A673 (cell line): Measurements from ENCODE around the gene CREB5. TPM values are rescaled to one million over a fixed set of nuclear protein-coding genes. Genes with fewer than 3 reads are reported as not detected.

Experiments used
- BruUV-seq: library from RNA; stranded (reverse); fragments of 400-500 nt; replicated peaks from 2 replicates; lab custom pipeline; 2021; lab: Mats Ljungman, UMichigan
- CTCF ChIA-PET: fragments of 300-600 bp; sonication (Branson Sonifier 250); formaldehyde crosslinking; loops from one replicate; lab custom pipeline; 2022; ENCODE audit warnings: antibody characterized with exemption; lab: Charles Lee
- POLR2A ChIA-PET: fragments of 300-600 bp; sonication (Branson Sonifier 250); formaldehyde crosslinking; loops from one replicate; lab custom pipeline; 2022; ENCODE audit warnings: antibody characterized with exemption; ENCODE audit not compliant: low non-redundant PET; lab: Charles Lee
- DNase-seq: peaks from one replicate; pipeline ENCODE4 v3.0.0-alpha.2; 2015; ENCODE audit warnings: low spot score
- H3K27ac ChIP-seq: fragments of 200-600 bp; sonication (generic); 2 replicates; pipeline ENCODE4 v1.5.1; 2016; ENCODE audit warnings: mixed run types, low read depth, mild to moderate bottlenecking, mixed read lengths, antibody characterized with exemption, low read length; ENCODE audit not compliant: poor library complexity, severe bottlenecking
- H3K27me3 ChIP-seq: fragments of 200-600 bp; sonication (generic); replicated peaks from 2 replicates; pipeline ENCODE4 v1.6.1; 2017; ENCODE audit warnings: mixed run types, low read depth, mild to moderate bottlenecking, mixed read lengths, antibody characterized with exemption, low read length; ENCODE audit not compliant: insufficient read depth, poor library complexity
- H3K36me3 ChIP-seq: fragments of 200-600 bp; sonication (generic); 2 replicates; pipeline ENCODE4 v1.6.1; 2016; ENCODE audit warnings: mixed run types, mild to moderate bottlenecking, mixed read lengths, antibody characterized with exemption, low read length; ENCODE audit not compliant: insufficient read depth, poor library complexity, severe bottlenecking
- H3K4me1 ChIP-seq: fragments of 200-600 bp; sonication (generic); 2 replicates; pipeline ENCODE4 v1.6.1; 2017; ENCODE audit warnings: mixed run types, mild to moderate bottlenecking, mixed read lengths, antibody characterized with exemption, low read length; ENCODE audit not compliant: insufficient read depth, poor library complexity, severe bottlenecking
- H3K4me3 ChIP-seq: fragments of 200-600 bp; sonication (generic); 2 replicates; pipeline ENCODE4 v1.5.1; 2016; ENCODE audit warnings: low read depth, mixed run types, mild to moderate bottlenecking, mixed read lengths, low read length; ENCODE audit not compliant: poor library complexity, severe bottlenecking
- H3K9me3 ChIP-seq: fragments of 200-600 bp; sonication (generic); 2 replicates; pipeline ENCODE4 v1.6.1; 2016; ENCODE audit warnings: mixed run types, low read depth, mild to moderate bottlenecking, mixed read lengths, antibody characterized with exemption, low read length; ENCODE audit not compliant: poor library complexity, severe bottlenecking
- CTCF ChIP-seq: fragments of 300-800, 200-600 bp; sonication (generic); conservative IDR thresholded peaks from 2 replicates; pipeline ENCODE4 v1.5.1; 2017; ENCODE audit warnings: low read depth, mild to moderate bottlenecking, antibody characterized with exemption, low read length, moderate library complexity, mixed read lengths
- EZH2 ChIP-seq: fragments of 200-600 bp; sonication (generic); IDR thresholded peaks from 2 replicates; pipeline ENCODE4 v1.6.1; 2017; ENCODE audit warnings: borderline replicate concordance, low read depth, mild to moderate bottlenecking, mixed read lengths, antibody characterized with exemption, low read length; ENCODE audit not compliant: poor library complexity, severe bottlenecking
- intact Hi-C: fragments of 100-400 bp; cut with micrococcal nuclease; formaldehyde crosslinking; loops from one replicate; pipeline ENCODE4 v1.10.0; 2022; ENCODE audit not compliant: unreplicated experiment
- total RNA-seq: library from RNA; stranded (reverse); gene quantifications from 2 replicates; pipeline ENCODE4 v1.2.3, GENCODE V29; 2021

CREB5 gene
- total RNA-seq, 1 experiment from 2014 or later, result 10.3 TPM

DNA sequence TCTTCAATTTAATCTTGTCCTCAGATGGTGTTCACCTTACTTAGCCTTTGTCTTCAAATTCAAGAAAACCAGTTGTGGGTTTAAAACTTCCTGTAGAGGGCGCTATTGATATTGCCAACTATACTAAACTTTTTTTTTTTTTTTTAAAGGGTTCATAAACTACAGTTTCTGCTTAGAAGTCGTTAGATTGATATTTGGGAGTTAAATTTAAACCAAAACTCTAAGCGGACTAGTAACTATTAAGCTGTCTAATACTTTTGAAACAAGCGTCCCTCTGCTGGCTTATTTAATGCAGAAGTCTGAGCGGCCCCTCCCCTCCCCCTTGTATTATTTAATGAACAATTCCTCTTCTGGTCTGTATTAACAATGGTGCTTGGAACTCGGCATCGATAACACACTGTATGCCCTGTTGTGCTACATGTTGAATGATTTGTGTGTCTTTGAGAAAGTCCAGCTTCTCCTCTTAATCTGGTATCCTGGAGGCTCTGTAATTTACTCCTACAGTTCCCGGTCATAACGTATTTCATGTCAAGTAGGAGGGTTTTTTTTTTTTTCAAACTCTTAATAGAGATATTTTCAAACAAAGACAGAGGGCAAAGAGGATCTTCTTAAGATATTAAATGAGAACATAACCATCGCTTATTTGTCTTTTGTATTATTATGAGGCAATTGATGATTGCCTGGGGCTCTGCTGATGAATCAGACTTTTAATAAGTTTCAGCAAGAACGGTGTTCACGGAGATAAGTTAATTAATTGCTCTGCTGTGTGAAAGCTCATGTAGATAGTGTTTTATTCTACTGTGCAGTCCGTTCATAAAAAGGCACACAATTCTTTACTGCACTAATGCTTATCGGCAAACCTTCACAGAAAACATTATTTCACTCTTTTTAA is 22.6 kb upstream of the CREB5 start:
- no TSS peak for BruUV-seq

DNA sequence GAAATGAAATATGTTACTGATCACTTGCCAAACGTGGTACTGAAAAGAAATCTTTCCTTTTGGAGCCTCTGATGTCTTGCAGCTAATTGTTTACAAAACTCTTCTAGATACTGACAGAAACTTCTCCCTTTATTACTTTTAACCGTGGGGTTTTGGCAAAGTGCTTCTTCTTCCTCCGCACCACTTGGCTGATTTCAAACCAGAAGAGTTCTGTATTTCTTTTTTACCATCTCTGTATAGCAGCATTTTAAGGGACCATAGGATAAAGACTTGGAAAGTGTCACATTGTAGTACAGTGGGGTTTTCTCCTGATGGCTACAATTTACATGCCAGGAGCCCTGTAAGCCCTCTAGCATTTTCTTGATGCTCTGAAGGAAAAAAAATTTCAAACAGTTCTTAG is 21.9 kb upstream of the CREB5 start:
- H3K4me1 ChIP-seq, result peaks cover 8% of the 10 kb centered on the region
- intact Hi-C loops, result no loop called here
- H3K36me3 ChIP-seq, result no peaks in the 10 kb centered on the region
- no peak overlapping the region for H3K4me3 ChIP-seq
- TF ChIP-seq EZH2, result no peak
- no peak for TF ChIP-seq CTCF
- no peak for DNase-seq
- no peaks in the 10 kb centered on the region for H3K9me3 ChIP-seq
- ChIA-PET CTCF (interaction anchor here (1.1 kb wide), 1 partner anchor 237 kb away, joined by 3 read pairs; no protein-coding TSS in a partner anchor), POLR2A (no interaction called here)
- H3K27me3 ChIP-seq, result peaks cover 7% of the 10 kb centered on the region
- BruUV-seq, result no TSS peak
- H3K27ac ChIP-seq, result no peak overlapping the region

More for the DNA sequence above, 22.6 kb upstream of the CREB5 start:
- Histone ChIP-seq H3K27ac (no peak overlapping the region), H3K9me3 (no peaks in the 10 kb centered on the region), H3K4me1 (peaks cover 3% of the 10 kb centered on the region), H3K4me3 (peak overlapping the region; percentile 21), H3K36me3 (no peaks in the 10 kb centered on the region), H3K27me3 (peaks cover 7% of the 10 kb centered on the region)
- intact Hi-C loops, result loop anchor here (1.0 to 5.0 kb wide), 2 partner anchors 237 to 463 kb away; no protein-coding TSS in a partner anchor
- peak; percentile 70 for DNase-seq
- ChIA-PET CTCF (interaction anchor here (0.7 to 1.1 kb wide), 2 partner anchors 10 to 238 kb away, joined by 3 to 4 read pairs; no protein-coding TSS in a partner anchor), POLR2A (no interaction called here)
- TF ChIP-seq EZH2 (no peak), CTCF (peak; percentile 85)

DNA sequence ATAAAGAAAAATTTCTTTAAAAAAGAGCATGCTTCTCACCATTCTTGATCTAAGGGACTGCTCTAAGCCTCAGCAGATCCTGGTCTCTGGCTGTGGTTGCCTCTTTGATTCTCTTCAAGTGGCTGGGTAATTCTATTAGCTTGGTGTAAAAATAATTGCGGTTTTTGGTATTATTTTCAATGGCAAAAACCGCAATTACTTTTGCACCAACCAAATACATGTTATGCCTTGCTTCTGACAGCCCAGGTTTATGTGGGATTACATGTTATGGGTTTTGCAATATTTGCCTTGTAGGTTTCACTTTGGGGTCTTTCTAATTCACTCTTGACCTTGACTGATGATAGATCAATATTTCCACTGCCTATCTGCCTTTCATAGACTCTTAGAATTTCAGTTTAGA is 20.0 kb upstream of the CREB5 start:
- no peak overlapping the region for H3K4me3 ChIP-seq
- no TSS peak for BruUV-seq
- POLR2A ChIA-PET, result no interaction called here
- CTCF ChIA-PET, result no interaction called here
- H3K36me3 ChIP-seq, result no peaks in the 10 kb centered on the region
- peaks cover 7% of the 10 kb centered on the region for H3K27me3 ChIP-seq
- no peaks in the 10 kb centered on the region for H3K9me3 ChIP-seq
- intact Hi-C loops, result no loop called here
- no peak for TF ChIP-seq CTCF
- no peak for TF ChIP-seq EZH2
- no peak for DNase-seq
- peaks cover 17% of the 10 kb centered on the region for H3K4me1 ChIP-seq
- no peak overlapping the region for H3K27ac ChIP-seq
